Astrocyte (in vitro differentiated cells and primary cell): Measurements from ENCODE around the gene AVPR2. TPM values are rescaled to one million over a fixed set of nuclear protein-coding genes. Genes with fewer than 3 reads are reported as not detected.
A peak's percentile ranks its signal among the peaks of the same experiment; 100 is the strongest.

Source experiments
- DNase-seq: peaks from one replicate; pipeline ENCODE4 v3.0.0-alpha.2; 2010; ENCODE audit warnings: low read depth
- FAIRE-seq: peaks from 2 replicates; lab custom pipeline; 2011; peaks lifted over from hg19 to GRCh38; lab: Jason Lieb, UNC
- H2AFZ ChIP-seq: 2 replicates; pipeline ENCODE4 v1.6.0; 2012; ENCODE audit warnings: low read depth, low read length, inconsistent platforms
- H3K27ac ChIP-seq: 2 replicates; pipeline ENCODE4 v1.5.1; 2011; ENCODE audit warnings: low read depth, low read length, inconsistent platforms
- H3K27me3 ChIP-seq: 2 replicates; pipeline ENCODE4 v1.6.0; 2011; ENCODE audit warnings: low read length, inconsistent platforms; ENCODE audit not compliant: insufficient read depth
- H3K36me3 ChIP-seq: 2 replicates; pipeline ENCODE4 v1.5.1; 2011; ENCODE audit warnings: low read length, inconsistent platforms; ENCODE audit not compliant: insufficient read depth
- H3K4me1 ChIP-seq: 2 replicates; pipeline ENCODE4 v1.5.1; 2011; ENCODE audit warnings: low read length, inconsistent platforms; ENCODE audit not compliant: insufficient read depth
- H3K4me2 ChIP-seq: 2 replicates; pipeline ENCODE4 v1.6.0; 2012; ENCODE audit warnings: low read length, inconsistent platforms
- H3K4me3 ChIP-seq: 2 replicates; pipeline ENCODE4 v1.5.1; 2011; ENCODE audit warnings: low read depth, mild to moderate bottlenecking, low read length, inconsistent platforms; ENCODE audit not compliant: insufficient read depth
- H3K79me2 ChIP-seq: 2 replicates; pipeline ENCODE4 v1.6.0; 2012; ENCODE audit warnings: mild to moderate bottlenecking, low read length, inconsistent platforms; ENCODE audit not compliant: insufficient read depth
- H3K9ac ChIP-seq: 2 replicates; pipeline ENCODE4 v1.6.0; 2012; ENCODE audit warnings: mild to moderate bottlenecking, low read length, inconsistent platforms
- H3K9me3 ChIP-seq: 2 replicates; pipeline ENCODE4 v1.5.1; 2012; ENCODE audit warnings: low read depth, mild to moderate bottlenecking, low read length, inconsistent platforms; ENCODE audit not compliant: insufficient read depth
- H4K20me1 ChIP-seq: 2 replicates; pipeline ENCODE4 v1.6.0; 2012; ENCODE audit warnings: low read length, inconsistent platforms; ENCODE audit not compliant: insufficient read depth
- H3K27ac Mint-ChIP-seq: one replicate; pipeline ENCODE4 v1.8.0; 2021; ENCODE audit warnings: mild to moderate bottlenecking, mixed read lengths; ENCODE audit not compliant: unreplicated experiment
- H3K27me3 Mint-ChIP-seq: one replicate; pipeline ENCODE4 v1.8.0; 2021; ENCODE audit warnings: low read depth, mixed read lengths; ENCODE audit not compliant: unreplicated experiment
- H3K36me3 Mint-ChIP-seq: one replicate; pipeline ENCODE4 v1.8.0; 2021; ENCODE audit warnings: low read depth, mixed read lengths; ENCODE audit not compliant: unreplicated experiment
- H3K4me1 Mint-ChIP-seq: one replicate; pipeline ENCODE4 v1.8.0; 2021; ENCODE audit warnings: low read depth, mixed read lengths; ENCODE audit not compliant: unreplicated experiment
- H3K4me3 Mint-ChIP-seq: one replicate; pipeline ENCODE4 v1.8.0; 2021; ENCODE audit warnings: mild to moderate bottlenecking, moderate library complexity, mixed read lengths; ENCODE audit not compliant: unreplicated experiment
- H3K9me3 Mint-ChIP-seq: one replicate; pipeline ENCODE4 v1.8.0; 2021; ENCODE audit warnings: mild to moderate bottlenecking, mixed read lengths; ENCODE audit not compliant: unreplicated experiment
- CTCF ChIP-seq: IDR thresholded peaks from 2 replicates; pipeline ENCODE4 v1.5.1; 2011; ENCODE audit warnings: low read depth, mild to moderate bottlenecking, inconsistent platforms, low read length, moderate library complexity; ENCODE audit not compliant: insufficient read depth
- EZH2 ChIP-seq: IDR thresholded peaks from 2 replicates; pipeline ENCODE4 v1.6.1; 2012; ENCODE audit warnings: mild to moderate bottlenecking, low read length, inconsistent platforms; ENCODE audit not compliant: insufficient read depth
- total RNA-seq: library from RNA; stranded (reverse); gene quantifications from 2 replicates; pipeline ENCODE4 v1.2.1, GENCODE V29; 2021

AVPR2 gene
- total RNA-seq, 1 donor from 2014 or later, result not detected

- no peaks in the 10 kb centered on the region for H3K36me3 Mint-ChIP-seq
- no peak overlapping the region for H3K27ac ChIP-seq
- DNase-seq (no peak), FAIRE-seq (no peak)
- H3K4me1 ChIP-seq, result peaks cover 8% of the 10 kb centered on the region
- H3K27me3 ChIP-seq, result no peaks in the 10 kb centered on the region
- no peak overlapping the region for H2AFZ ChIP-seq
- no peak overlapping the region for H3K27ac Mint-ChIP-seq
- no peaks in the 10 kb centered on the region for H3K9me3 ChIP-seq
- H3K9ac ChIP-seq, result no peak overlapping the region
- no peaks in the 10 kb centered on the region for H3K36me3 ChIP-seq
- H3K4me1 Mint-ChIP-seq, result no peaks in the 10 kb centered on the region
- H3K9me3 Mint-ChIP-seq, result no peaks in the 10 kb centered on the region
- H3K4me2 ChIP-seq, result peak overlapping the region; percentile 89
- H3K4me3 Mint-ChIP-seq, result no peak overlapping the region
- H3K79me2 ChIP-seq, result peaks cover 1% of the 10 kb centered on the region
- H3K27me3 Mint-ChIP-seq, result no peaks in the 10 kb centered on the region
- TF ChIP-seq EZH2 (no peak), CTCF (no peak)
- H4K20me1 ChIP-seq, result no peaks in the 10 kb centered on the region
- H3K4me3 ChIP-seq, result no peak overlapping the region
These were observed 22.0 kb downstream of the AVPR2 start for GRCh38 chrX:153926552-153926857.

- H3K36me3 Mint-ChIP-seq, result no peaks in the 10 kb centered on the region
- no peaks in the 10 kb centered on the region for H3K9me3 Mint-ChIP-seq
- FAIRE-seq (peak; percentile 5), DNase-seq (peak; percentile 9)
- no peaks in the 10 kb centered on the region for H3K27me3 ChIP-seq
- peaks cover 7% of the 10 kb centered on the region for H3K79me2 ChIP-seq
- H3K4me1 ChIP-seq, result peaks cover 8% of the 10 kb centered on the region
- peaks cover under 1% of the 10 kb centered on the region for H3K36me3 ChIP-seq
- H3K9ac ChIP-seq, result peak overlapping the region; percentile 89
- peaks cover under 1% of the 10 kb centered on the region for H4K20me1 ChIP-seq
- H3K4me3 ChIP-seq, result peak overlapping the region; percentile 56
- H3K4me1 Mint-ChIP-seq, result no peaks in the 10 kb centered on the region
- H3K27me3 Mint-ChIP-seq, result no peaks in the 10 kb centered on the region
- peak overlapping the region; percentile 75 for H3K27ac Mint-ChIP-seq
- H3K4me2 ChIP-seq, result peak overlapping the region; percentile 89
- peak overlapping the region; percentile 87 for H3K27ac ChIP-seq
- H3K9me3 ChIP-seq, result no peaks in the 10 kb centered on the region
- peak overlapping the region; percentile 78 for H3K4me3 Mint-ChIP-seq
- no peak for TF ChIP-seq CTCF
- TF ChIP-seq EZH2, result no peak
- no peak overlapping the region for H2AFZ ChIP-seq
These were observed 22.6 kb downstream of the AVPR2 start for GRCh38 chrX:153926858-153927671.

- no peaks in the 10 kb centered on the region for H3K9me3 Mint-ChIP-seq
- Histone ChIP-seq H3K36me3 (peaks cover 4% of the 10 kb centered on the region), H3K27ac (peak overlapping the region; percentile 87), H3K4me3 (peak overlapping the region; percentile 56), H2AFZ (no peak overlapping the region), H3K9me3 (no peaks in the 10 kb centered on the region), H3K4me1 (peaks cover 8% of the 10 kb centered on the region), H4K20me1 (peaks cover 6% of the 10 kb centered on the region), H3K79me2 (peaks cover 12% of the 10 kb centered on the region), H3K4me2 (peak overlapping the region; percentile 89), H3K9ac (peak overlapping the region; percentile 89), H3K27me3 (no peaks in the 10 kb centered on the region)
- no peaks in the 10 kb centered on the region for H3K4me1 Mint-ChIP-seq
- H3K36me3 Mint-ChIP-seq, result no peaks in the 10 kb centered on the region
- no peak for TF ChIP-seq CTCF
- no peak for TF ChIP-seq EZH2
- H3K27ac Mint-ChIP-seq, result peak overlapping the region; percentile 75
- H3K27me3 Mint-ChIP-seq, result no peaks in the 10 kb centered on the region
- H3K4me3 Mint-ChIP-seq, result peak overlapping the region; percentile 78
- no peak for DNase-seq
- FAIRE-seq, result peak; percentile 23
These were observed 23.1 kb downstream of the AVPR2 start for GRCh38 chrX:153927672-153927921.
